Right lobe of liver (tissue), 4 donors: Measurements from ENCODE around the gene LRSAM1.

Source experiments
- POLR2A ChIP-seq: fragments of 450-650 bp; IDR thresholded peaks from one replicate; pipeline ENCODE4 v1.6.1; 2017; ENCODE audit warnings: antibody characterized with exemption, mild to moderate bottlenecking
- TF ChIP-seq, protein P1 (sequence below), 4 donors: fragments of 200-600 bp in 3 of 4; fragments of 450-650 bp in 1 of 4; IDR thresholded peaks; one replicate each; pipeline versions ENCODE4 v1.5.1 to v1.8.0; 2016 to 2022; ENCODE audit warnings: antibody characterized with exemption in 4 of 4, mild to moderate bottlenecking in 2 of 4
- donor health status: DM: no; HTN: no; CAD: no.
- donor health status: DM: no; HTN: no; CAD: no.
- donor health status: DM: no; HTN: yes; CAD: no.

DNA sequence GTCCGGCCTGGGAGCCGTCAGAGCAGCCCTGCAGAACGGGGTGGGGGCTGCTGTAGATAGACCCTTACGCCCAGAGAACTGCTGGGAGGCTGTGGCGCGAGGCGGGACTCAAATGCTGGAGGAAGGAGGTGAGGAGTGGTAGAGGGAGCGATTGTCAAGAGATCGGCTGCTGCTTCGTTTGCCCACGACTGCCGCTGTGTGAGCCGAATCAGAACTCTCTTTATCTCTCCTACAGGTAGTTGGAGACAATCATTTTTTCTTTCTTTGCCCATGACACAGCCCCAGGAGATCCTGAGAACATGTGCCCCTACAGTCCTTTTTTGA is 26.7 kb upstream of the LRSAM1 start:
- TF ChIP-seq, protein P1, sequence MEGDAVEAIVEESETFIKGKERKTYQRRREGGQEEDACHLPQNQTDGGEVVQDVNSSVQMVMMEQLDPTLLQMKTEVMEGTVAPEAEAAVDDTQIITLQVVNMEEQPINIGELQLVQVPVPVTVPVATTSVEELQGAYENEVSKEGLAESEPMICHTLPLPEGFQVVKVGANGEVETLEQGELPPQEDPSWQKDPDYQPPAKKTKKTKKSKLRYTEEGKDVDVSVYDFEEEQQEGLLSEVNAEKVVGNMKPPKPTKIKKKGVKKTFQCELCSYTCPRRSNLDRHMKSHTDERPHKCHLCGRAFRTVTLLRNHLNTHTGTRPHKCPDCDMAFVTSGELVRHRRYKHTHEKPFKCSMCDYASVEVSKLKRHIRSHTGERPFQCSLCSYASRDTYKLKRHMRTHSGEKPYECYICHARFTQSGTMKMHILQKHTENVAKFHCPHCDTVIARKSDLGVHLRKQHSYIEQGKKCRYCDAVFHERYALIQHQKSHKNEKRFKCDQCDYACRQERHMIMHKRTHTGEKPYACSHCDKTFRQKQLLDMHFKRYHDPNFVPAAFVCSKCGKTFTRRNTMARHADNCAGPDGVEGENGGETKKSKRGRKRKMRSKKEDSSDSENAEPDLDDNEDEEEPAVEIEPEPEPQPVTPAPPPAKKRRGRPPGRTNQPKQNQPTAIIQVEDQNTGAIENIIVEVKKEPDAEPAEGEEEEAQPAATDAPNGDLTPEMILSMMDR (IDR thresholded peaks at IDR 0.05): no peak
- TF ChIP-seq POLR2A: no peak
